ENCODE data around the gene POLDIP2. TPM values are rescaled to one million over a fixed set of nuclear protein-coding genes. Genes with fewer than 3 reads are reported as not detected.

Gene POLDIP2
- total RNA-seq, 1 experiment from 2014 or later = 95.1 TPM

DNA sequence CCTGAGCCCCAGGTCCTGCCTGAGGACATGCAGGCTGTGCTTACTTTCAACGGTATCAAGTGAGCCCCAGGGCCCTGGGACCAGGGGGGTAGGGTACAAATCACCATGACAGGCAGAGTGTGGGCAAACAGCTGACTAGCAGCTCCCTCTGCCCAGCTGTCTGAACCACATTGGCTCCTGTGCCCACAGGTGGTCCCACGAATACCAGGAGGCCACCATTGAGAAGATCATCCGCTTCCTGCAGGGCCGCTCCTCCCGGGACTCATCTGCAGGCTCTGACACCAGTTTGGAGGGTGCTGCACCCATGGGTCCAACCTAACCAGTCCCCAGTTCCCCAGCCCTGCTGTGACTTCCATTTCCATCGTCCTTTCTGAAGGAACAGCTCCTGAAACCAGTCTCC lies 38.6 kb upstream of the POLDIP2 start:
- Histone ChIP-seq H3K9me3 (replicated peaks) (no peaks in the 10 kb centered on the region), H3K4me1 (peaks cover 7% of the 10 kb centered on the region), H3K27ac (no peak overlapping the region), H3K27me3 (no peaks in the 10 kb centered on the region), H3K4me3 (no peak overlapping the region), H3K36me3 (peaks cover 17% of the 10 kb centered on the region)
- DNase-seq = no peak

DNA sequence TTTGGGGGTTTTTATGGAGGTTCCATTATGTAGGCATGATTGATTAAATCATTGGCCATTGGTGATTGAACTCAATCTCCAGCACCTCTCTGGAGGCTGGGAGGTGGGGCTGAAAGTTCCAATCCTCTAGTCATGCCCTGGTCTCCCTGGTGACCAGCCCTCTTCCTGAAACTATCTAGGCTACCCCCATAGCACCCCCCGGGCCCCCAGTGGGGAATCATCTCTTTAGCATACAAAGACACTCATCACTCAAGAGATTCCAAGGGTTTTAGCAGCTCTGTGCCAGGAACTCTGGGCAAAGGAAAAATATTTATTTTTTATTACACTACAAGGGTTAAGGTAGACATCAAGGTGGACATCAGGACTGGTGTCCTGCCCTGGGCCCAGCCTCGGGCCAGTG lies 38.1 kb upstream of the POLDIP2 start:
- H3K36me3 ChIP-seq = peaks cover 22% of the 10 kb centered on the region

DNA sequence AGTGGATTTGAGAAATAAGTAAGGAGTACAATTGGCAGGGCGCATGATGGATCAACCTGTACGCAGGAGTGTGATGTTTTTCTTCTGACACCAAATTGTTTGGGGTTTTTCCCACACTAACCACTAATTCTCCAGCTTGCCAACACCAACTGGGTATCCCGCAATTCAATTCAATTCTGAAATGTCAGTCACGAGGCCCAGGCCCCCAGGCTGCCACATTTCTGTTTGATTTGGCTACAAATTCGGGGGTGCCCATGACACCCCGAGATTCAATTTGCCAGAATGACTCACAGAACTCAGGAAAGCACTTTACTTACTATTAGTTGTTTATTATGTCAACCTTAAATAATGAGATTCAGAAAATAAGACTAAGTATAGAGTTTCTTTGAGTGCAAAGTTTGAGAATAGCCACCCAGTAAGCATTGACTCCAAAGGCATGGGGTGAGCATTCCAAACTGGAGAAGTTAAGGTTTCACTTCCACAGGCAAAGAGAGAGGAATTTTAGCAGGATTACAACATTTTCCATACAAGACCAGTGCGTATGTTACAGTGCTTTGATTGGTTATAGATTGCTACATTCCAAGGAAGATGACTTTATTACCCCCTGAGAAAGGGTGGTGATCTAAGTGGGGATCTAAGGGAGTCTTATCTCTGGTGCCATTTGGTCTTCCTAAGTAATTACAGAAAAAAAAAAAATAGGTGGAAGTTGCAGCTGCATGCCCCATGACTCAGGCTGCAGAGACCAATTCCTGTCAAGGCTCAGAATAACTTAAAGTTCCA lies 37.2 kb upstream of the POLDIP2 start:
- Histone ChIP-seq H3K9me3 (replicated peaks) (no peaks in the 10 kb centered on the region), H3K36me3 (peaks cover 28% of the 10 kb centered on the region)
- no peak for DNase-seq

More for the DNA sequence above, 38.1 kb upstream of the POLDIP2 start:
- Histone ChIP-seq H3K4me1 (peaks cover 7% of the 10 kb centered on the region), H3K27ac (no peak overlapping the region), H3K27me3 (no peaks in the 10 kb centered on the region), H3K9me3 (replicated peaks) (no peaks in the 10 kb centered on the region), H3K4me3 (no peak overlapping the region)
- no peak for DNase-seq

DNA sequence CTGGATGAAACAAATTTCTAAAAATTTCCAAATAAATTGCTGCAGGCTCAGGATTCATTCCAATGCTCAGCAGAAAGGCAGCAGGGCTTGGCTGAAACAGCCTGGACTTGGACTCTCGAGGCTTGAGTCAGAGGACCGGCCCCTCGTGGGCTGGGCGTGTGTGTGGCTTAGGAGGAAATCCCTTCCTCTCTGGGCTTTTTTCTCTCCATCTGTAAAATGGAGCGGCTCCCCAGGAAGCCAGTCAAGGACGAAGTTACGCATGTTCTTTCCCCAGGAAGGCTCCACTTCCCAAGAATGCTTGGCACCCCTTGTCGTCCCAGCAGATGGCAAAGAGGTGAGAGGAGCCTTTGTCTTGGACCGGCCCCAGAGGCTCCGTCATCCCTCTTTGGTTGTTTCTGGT lies 35.2 kb upstream of the POLDIP2 start:
- H3K9me3 ChIP-seq (replicated peaks) = no peaks in the 10 kb centered on the region
- peaks cover 36% of the 10 kb centered on the region for H3K36me3 ChIP-seq
- H3K27me3 ChIP-seq = no peaks in the 10 kb centered on the region
- no peak overlapping the region for H3K27ac ChIP-seq
- H3K4me3 ChIP-seq = no peak overlapping the region
- no peaks in the 10 kb centered on the region for H3K4me1 ChIP-seq
- no peak for DNase-seq

More for the DNA sequence above, 37.2 kb upstream of the POLDIP2 start:
- Histone ChIP-seq H3K4me1 (peaks cover 7% of the 10 kb centered on the region), H3K27ac (no peak overlapping the region), H3K27me3 (no peaks in the 10 kb centered on the region), H3K4me3 (no peak overlapping the region)

DNA sequence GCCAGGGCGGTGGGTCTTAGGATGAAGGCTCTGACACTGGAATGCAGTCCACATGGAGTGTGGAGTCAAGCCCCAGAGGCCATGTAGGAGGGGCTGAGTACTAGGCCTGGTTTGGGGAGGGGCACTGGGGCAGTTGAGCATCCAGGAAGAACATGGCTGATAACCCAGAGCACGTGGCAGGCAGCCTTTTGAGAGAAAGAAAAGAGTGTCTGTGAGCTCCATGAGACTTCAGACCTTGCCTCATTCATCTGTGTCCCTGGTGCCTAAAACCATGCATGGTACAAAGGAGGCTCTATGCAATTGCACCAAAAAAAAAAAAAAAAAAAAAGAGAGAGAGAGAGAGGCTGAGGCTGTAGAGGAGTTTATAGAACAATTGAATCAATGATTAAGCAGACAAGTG lies 34.1 kb upstream of the POLDIP2 start:
- Histone ChIP-seq H3K4me3 (no peak overlapping the region), H3K9me3 (replicated peaks) (no peaks in the 10 kb centered on the region), H3K36me3 (peaks cover 37% of the 10 kb centered on the region), H3K27ac (no peak overlapping the region), H3K4me1 (no peaks in the 10 kb centered on the region), H3K27me3 (no peaks in the 10 kb centered on the region)
- no peak for DNase-seq

DNA sequence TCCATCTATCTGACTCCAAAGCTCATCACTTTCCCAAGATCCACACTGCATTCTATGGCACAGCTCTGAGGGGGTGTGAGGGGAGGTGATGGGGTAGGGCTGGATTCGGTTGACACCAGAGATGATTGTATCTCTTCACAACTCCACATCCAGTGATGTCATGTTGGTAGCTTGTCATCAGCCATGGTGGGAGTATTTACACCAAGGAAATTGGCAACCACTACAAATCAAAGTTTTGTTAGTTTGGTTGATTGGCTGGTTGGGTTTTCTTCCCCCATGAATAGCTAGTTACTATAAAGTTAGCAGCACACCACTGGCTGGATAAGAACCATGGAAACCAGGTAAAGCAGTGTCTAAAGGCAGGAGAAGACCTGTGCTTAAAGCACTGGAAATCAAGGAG lies 33.7 kb upstream of the POLDIP2 start:
- Histone ChIP-seq H3K36me3 (peaks cover 38% of the 10 kb centered on the region), H3K27ac (no peak overlapping the region), H3K4me1 (no peaks in the 10 kb centered on the region), H3K9me3 (replicated peaks) (no peaks in the 10 kb centered on the region), H3K27me3 (no peaks in the 10 kb centered on the region), H3K4me3 (no peak overlapping the region)
- no peak for DNase-seq

DNA sequence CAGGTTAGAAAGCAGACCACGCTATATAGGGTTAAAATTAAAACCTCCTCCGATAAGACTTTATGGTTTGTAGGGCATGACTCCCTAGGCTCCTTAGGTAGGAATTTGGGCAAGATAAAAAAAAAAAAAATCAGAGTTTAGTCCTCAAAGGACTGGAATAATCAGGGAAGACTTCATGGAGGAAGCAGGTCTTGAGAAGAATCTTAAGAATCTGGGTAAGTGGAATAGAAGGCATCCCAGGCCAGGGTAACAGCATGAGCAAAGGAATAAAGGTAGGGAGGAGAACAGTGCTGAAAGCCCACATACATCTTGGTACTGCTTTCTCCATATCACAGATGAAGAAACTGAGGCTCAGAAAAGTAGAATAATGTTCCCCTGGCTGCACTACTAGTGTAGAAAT lies 33.2 kb upstream of the POLDIP2 start:
- DNase-seq = no peak

DNA sequence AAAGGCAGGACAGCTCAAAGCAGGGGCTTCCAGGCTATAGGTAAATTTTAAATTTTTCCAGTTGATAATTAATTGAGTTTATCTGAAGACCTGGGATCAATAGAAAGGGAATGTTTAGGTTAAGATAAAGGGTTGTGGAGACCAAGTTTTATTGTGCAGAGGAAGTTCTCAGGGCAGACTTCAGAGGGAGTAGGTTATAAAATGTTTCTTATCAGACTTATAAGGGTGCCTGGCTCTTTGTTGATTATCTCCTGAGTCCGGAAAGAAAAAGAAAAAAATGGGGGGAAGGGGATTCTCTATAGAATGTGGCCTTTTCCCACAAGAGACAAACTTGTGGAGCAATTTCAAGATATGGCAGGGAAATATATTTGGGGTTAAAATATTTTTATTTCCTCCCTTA lies 32.8 kb upstream of the POLDIP2 start:
- Histone ChIP-seq H3K9me3 (replicated peaks) (no peaks in the 10 kb centered on the region), H3K36me3 (peaks cover 33% of the 10 kb centered on the region), H3K4me3 (no peak overlapping the region), H3K27ac (no peak overlapping the region), H3K27me3 (no peaks in the 10 kb centered on the region), H3K4me1 (no peaks in the 10 kb centered on the region)
- DNase-seq = no peak

More for the DNA sequence above, 33.2 kb upstream of the POLDIP2 start:
- Histone ChIP-seq H3K27me3 (no peaks in the 10 kb centered on the region), H3K27ac (no peak overlapping the region), H3K4me1 (no peaks in the 10 kb centered on the region), H3K4me3 (no peak overlapping the region), H3K36me3 (peaks cover 37% of the 10 kb centered on the region), H3K9me3 (replicated peaks) (no peaks in the 10 kb centered on the region)

DNA sequence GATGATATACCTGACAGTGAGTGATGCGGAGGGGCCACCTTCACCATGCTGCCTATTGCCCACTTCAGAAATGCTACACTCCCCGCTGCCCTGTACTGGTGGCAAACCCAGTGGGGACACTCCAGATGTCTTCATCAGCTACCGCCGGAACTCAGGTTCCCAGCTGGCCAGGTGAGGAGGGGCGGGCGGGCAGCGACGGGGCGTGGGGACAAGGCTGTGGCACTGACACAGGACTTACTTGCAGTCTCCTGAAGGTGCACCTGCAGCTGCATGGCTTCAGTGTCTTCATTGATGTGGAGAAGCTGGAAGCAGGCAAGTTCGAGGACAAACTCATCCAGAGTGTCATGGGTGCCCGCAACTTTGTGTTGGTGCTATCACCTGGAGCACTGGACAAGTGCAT lies 30.8 kb upstream of the POLDIP2 start:
- no peak for DNase-seq
- H3K4me3 ChIP-seq = no peak overlapping the region
- H3K36me3 ChIP-seq = peaks cover 29% of the 10 kb centered on the region
- H3K9me3 ChIP-seq (replicated peaks) = no peaks in the 10 kb centered on the region
- no peaks in the 10 kb centered on the region for H3K27me3 ChIP-seq
- H3K27ac ChIP-seq = no peak overlapping the region
- no peaks in the 10 kb centered on the region for H3K4me1 ChIP-seq

DNA sequence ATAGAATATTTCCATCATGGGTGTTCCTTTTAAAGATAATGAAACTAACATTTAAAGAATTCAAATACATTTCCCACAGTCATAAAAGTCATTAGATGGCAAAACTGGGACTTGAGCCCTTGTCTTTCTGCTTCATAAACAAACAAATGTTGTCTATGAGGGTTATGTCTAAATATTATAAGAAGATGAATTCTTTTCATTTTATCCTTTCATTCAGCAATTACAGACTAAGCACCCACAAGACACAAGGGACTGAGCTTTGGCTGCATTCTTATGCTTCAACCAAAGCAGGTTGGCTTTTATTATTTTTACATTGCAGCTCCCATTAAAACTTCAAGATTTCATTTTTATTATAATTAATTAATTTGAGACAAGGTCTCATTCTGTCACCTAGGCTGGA lies 29.1 kb upstream of the POLDIP2 start:
- H3K27ac ChIP-seq = no peak overlapping the region
- no peaks in the 10 kb centered on the region for H3K27me3 ChIP-seq
- H3K9me3 ChIP-seq (replicated peaks) = no peaks in the 10 kb centered on the region
- no peaks in the 10 kb centered on the region for H3K4me1 ChIP-seq
- H3K4me3 ChIP-seq = no peak overlapping the region
- DNase-seq = no peak
- H3K36me3 ChIP-seq = peaks cover 27% of the 10 kb centered on the region

DNA sequence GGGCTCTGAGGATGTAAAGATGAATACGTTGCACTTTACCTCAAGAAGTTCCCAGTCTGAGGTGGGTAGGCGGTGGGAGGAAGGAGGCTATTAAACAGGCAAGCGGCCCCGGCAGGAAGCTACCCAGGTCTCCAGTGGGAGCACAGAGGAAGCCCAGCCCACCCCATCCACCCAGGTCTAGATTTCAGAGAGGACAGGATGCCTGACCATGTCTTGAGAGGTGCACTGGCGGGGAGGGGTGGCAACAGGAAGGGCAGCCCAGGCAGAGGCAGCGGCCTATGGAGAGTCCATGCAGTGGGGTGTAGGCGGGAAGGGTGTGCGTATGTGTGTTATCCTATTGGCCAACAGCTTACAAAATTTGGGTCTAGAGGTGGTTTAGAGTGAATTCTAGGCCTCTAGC lies 28.1 kb upstream of the POLDIP2 start:
- no peak for DNase-seq
- H3K36me3 ChIP-seq = peaks cover 17% of the 10 kb centered on the region
- no peaks in the 10 kb centered on the region for H3K9me3 ChIP-seq (replicated peaks)
- no peaks in the 10 kb centered on the region for H3K27me3 ChIP-seq
- no peaks in the 10 kb centered on the region for H3K4me1 ChIP-seq
- no peak overlapping the region for H3K4me3 ChIP-seq
- no peak overlapping the region for H3K27ac ChIP-seq

DNA sequence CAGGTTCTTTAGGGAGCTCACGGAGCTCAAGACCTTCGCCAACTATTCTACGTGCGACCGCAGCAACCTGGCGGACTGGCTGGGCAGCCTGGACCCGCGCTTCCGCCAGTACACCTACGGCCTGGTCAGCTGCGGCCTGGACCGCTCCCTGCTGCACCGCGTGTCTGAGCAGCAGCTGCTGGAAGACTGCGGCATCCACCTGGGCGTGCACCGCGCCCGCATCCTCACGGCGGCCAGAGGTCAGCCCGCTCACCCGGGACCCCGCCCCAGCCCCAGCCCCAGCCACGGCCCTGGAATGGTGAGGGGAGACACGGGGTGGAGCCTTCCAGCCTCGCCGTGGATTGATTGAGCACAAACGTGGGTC lies 27.7 kb upstream of the POLDIP2 start:
- Histone ChIP-seq H3K4me1 (no peaks in the 10 kb centered on the region), H3K27ac (no peak overlapping the region), H3K36me3 (peaks cover 14% of the 10 kb centered on the region), H3K9me3 (replicated peaks) (no peaks in the 10 kb centered on the region), H3K27me3 (no peaks in the 10 kb centered on the region), H3K4me3 (no peak overlapping the region)
- no peak for DNase-seq

DNA sequence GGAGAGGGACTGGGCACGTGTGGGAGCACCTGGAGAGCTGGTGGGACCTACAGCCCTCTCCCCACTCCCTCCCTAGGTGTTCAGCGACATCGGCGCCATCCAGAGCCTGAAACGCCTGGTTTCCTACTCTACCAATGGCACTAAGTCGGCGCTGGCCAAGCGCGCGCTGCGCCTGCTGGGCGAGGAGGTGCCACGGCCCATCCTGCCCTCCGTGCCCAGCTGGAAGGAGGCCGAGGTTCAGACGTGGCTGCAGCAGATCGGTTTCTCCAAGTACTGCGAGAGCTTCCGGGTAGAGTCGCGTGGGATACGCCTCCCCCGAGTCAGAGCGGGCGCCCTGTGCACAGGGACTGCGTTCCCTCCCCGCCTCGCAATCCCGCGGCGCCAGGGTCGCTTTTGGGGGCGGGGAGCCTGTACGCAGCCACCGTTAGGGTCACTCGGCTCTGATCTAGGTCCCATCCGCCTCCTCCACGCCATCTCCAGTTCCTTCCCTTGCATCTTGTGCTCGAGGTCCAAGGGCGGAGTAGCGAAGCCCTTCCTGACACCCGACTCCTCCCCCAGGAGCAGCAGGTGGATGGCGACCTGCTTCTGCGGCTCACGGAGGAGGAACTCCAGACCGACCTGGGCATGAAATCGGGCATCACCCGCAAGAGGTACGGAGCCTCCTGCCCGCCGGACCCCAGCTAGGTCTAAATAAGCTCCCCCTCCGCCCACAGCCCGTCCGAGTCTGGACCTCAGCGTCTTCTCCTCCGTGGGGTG lies 27.1 kb upstream of the POLDIP2 start:
- no peaks in the 10 kb centered on the region for H3K9me3 ChIP-seq (replicated peaks)
- no peak for DNase-seq
- no peak overlapping the region for H3K4me3 ChIP-seq
- H3K27ac ChIP-seq = no peak overlapping the region
- H3K36me3 ChIP-seq = peaks cover 11% of the 10 kb centered on the region
- no peaks in the 10 kb centered on the region for H3K27me3 ChIP-seq
- no peaks in the 10 kb centered on the region for H3K4me1 ChIP-seq

DNA sequence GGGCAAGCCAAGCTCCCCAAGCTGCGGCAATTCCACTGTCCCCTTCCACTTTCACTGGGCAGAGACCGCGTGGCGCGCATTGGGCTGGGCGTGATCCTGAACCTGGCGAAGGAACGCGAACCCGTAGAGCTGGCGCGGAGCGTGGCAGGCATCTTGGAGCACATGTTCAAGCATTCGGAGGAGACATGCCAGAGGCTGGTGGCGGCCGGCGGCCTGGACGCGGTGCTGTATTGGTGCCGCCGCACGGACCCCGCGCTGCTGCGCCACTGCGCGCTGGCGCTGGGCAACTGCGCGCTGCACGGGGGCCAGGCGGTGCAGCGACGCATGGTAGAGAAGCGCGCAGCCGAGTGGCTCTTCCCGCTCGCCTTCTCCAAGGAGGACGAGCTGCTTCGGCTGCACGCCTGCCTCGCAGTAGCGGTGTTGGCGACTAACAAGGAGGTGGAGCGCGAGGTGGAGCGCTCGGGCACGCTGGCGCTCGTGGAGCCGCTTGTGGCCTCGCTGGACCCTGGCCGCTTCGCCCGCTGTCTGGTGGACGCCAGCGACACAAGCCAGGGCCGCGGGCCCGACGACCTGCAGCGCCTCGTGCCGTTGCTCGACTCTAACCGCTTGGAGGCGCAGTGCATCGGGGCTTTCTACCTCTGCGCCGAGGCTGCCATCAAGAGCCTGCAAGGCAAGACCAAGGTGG lies 24.0 kb upstream of the POLDIP2 start:
- H3K27ac ChIP-seq = no peak overlapping the region
- no peaks in the 10 kb centered on the region for H3K27me3 ChIP-seq
- no peaks in the 10 kb centered on the region for H3K4me1 ChIP-seq
- H3K9me3 ChIP-seq (replicated peaks) = no peaks in the 10 kb centered on the region
- H3K4me3 ChIP-seq = no peak overlapping the region
- DNase-seq = no peak
- H3K36me3 ChIP-seq = 0 out of 2 replicates have a peak, but pooled peaks cover 2% of the 10 kb centered on the region

Measured in SJCRH30 (cell line).